ENCODE data around the gene BZW1. TPM values are rescaled to one million over a fixed set of nuclear protein-coding genes. Genes with fewer than 3 reads are reported as not detected.

BZW1 gene
- total RNA-seq, 1 donor from 2014 or later = 254 TPM

GRCh38 chr2:200869014-200869413, 57.3 kb downstream of the BZW1 start:
- no peak for DNase-seq (ENCODE audit: extremely low spot score, unreplicated experiment)
- H3K36me3 Mint-ChIP-seq = peaks cover 1% of the 10 kb centered on the region
- H3K9me3 Mint-ChIP-seq = no peaks in the 10 kb centered on the region
- H3K4me3 Mint-ChIP-seq = no peak overlapping the region
- TF ChIP-seq, protein P1, sequence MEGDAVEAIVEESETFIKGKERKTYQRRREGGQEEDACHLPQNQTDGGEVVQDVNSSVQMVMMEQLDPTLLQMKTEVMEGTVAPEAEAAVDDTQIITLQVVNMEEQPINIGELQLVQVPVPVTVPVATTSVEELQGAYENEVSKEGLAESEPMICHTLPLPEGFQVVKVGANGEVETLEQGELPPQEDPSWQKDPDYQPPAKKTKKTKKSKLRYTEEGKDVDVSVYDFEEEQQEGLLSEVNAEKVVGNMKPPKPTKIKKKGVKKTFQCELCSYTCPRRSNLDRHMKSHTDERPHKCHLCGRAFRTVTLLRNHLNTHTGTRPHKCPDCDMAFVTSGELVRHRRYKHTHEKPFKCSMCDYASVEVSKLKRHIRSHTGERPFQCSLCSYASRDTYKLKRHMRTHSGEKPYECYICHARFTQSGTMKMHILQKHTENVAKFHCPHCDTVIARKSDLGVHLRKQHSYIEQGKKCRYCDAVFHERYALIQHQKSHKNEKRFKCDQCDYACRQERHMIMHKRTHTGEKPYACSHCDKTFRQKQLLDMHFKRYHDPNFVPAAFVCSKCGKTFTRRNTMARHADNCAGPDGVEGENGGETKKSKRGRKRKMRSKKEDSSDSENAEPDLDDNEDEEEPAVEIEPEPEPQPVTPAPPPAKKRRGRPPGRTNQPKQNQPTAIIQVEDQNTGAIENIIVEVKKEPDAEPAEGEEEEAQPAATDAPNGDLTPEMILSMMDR (conservative IDR thresholded peaks at IDR 0.05) = no peak
- H3K27ac Mint-ChIP-seq = no peak overlapping the region
- H3K4me1 Mint-ChIP-seq (ENCODE audit: unreplicated experiment) = peaks cover 11% of the 10 kb centered on the region
- no peaks in the 10 kb centered on the region for H3K27me3 Mint-ChIP-seq

- Mint-ChIP-seq H3K27ac (no peak overlapping the region), H3K27me3 (no peaks in the 10 kb centered on the region), H3K9me3 (no peaks in the 10 kb centered on the region), H3K36me3 (peaks cover 5% of the 10 kb centered on the region), H3K4me3 (no peak overlapping the region), H3K4me1 (ENCODE audit: unreplicated experiment) (peaks cover 7% of the 10 kb centered on the region)
- TF ChIP-seq, protein P1 (conservative IDR thresholded peaks at IDR 0.05) = no peak
- DNase-seq (ENCODE audit: extremely low spot score, unreplicated experiment) = no peak
These were observed 59.4 kb downstream of the BZW1 start for GRCh38 chr2:200871151-200871550.

GRCh38 chr2:200873560-200873959, 61.9 kb downstream of the BZW1 start:
- Mint-ChIP-seq H3K27me3 (no peaks in the 10 kb centered on the region), H3K27ac (no peak overlapping the region), H3K36me3 (peaks cover 5% of the 10 kb centered on the region), H3K9me3 (no peaks in the 10 kb centered on the region), H3K4me1 (ENCODE audit: unreplicated experiment) (no peaks in the 10 kb centered on the region), H3K4me3 (no peak overlapping the region)
- TF ChIP-seq, protein P1 (conservative IDR thresholded peaks at IDR 0.05) = no peak
- no peak for DNase-seq (ENCODE audit: extremely low spot score, unreplicated experiment)

Other genes starting within 250 kb of the BZW1 start
- 6.4 and 10.3 TPM in 2 replicates for gene AOX1, start 225.9 kb upstream of the BZW1 start, total RNA-seq (ENCODE audit: low replicate concordance)
- gene CLK1, start 52.7 kb downstream of the BZW1 start, total RNA-seq (ENCODE audit: low replicate concordance) = 100 and 106 TPM in 2 replicates
- gene PPIL3, start 77.2 kb downstream of the BZW1 start, total RNA-seq (ENCODE audit: low replicate concordance) = 37.2 and 47.2 TPM in 2 replicates
- 27.4 and 36.3 TPM in 2 replicates for gene NIF3L1, start 77.5 kb downstream of the BZW1 start, total RNA-seq (ENCODE audit: low replicate concordance)
- 35.6 and 38.3 TPM in 2 replicates for gene ORC2, start 151.8 kb downstream of the BZW1 start, total RNA-seq (ENCODE audit: low replicate concordance)